GM06990 (cell line): ENCODE data around the gene MALL.

ENCODE experiments used
- DNase-seq: peaks from one replicate; pipeline ENCODE4 v3.0.0-alpha.2; 2011; ENCODE audit not compliant: insufficient read length; ENCODE audit errors: extremely low read depth
- H3K27me3 ChIP-seq: replicated peaks from 2 replicates; pipeline ENCODE4 v1.6.0; 2011; ENCODE audit warnings: low read length; ENCODE audit not compliant: control insufficient read depth, insufficient read depth
- H3K36me3 ChIP-seq: 2 replicates; pipeline ENCODE4 v1.5.1; 2011; ENCODE audit warnings: low read length; ENCODE audit not compliant: control insufficient read depth, insufficient read depth
- H3K4me3 ChIP-seq: replicated peaks from 2 replicates; pipeline ENCODE4 v1.5.1; 2011; ENCODE audit warnings: low read depth, mild to moderate bottlenecking, control low read depth, low read length
- TF ChIP-seq, protein P1 (sequence below): IDR thresholded peaks from 2 replicates; pipeline ENCODE4 v1.5.1; 2011; ENCODE audit warnings: low read length, control low read depth, mild to moderate bottlenecking, inconsistent platforms; ENCODE audit not compliant: insufficient read depth, poor library complexity, severe bottlenecking

The MALL gene

DNA sequence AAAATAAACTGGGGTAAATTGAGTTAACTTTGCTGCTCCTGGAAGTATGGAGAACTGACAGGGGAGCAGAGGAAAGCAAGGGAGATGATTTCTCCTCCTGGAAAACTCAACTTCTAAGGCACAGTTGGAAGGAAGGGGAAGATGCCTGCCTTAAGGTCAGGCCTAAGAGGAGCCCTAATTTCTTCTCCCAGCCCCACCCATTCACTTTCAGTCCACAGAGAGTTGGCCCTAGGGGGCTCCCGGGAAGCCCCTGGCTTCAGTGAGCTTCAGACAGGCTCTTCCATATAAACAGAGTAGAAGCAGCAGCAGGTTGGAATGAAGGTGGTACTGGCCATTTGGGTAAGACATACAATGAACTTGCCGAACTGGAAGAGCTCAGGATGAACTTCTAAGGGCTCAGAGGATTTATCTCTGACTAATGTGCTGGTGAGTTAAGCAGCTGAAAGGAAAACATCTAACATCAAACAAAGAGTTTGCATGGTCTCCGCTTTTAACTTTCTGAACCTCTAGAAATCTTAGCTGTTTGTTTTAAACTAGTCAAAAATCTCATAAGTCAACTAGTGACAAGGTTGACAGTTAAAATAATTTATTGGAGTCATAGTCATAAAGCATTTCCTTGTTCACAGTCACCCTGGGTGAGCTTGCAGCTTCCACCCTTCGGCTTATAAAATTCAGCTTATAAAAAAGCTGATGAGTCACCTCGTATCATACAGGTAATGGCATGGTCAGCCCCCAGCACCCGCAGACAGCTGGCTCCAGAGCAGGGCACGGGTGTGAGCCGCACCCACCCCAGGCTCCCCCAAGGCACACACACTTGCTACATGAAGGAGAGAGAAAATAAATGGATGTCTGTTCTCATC, 9.8 kb downstream of the MALL start:
- H3K36me3 ChIP-seq, result no peaks in the 10 kb centered on the region
- DNase-seq, result no peak
- no peak overlapping the region for H3K4me3 ChIP-seq
- no peaks in the 10 kb centered on the region for H3K27me3 ChIP-seq
- TF ChIP-seq, protein P1, sequence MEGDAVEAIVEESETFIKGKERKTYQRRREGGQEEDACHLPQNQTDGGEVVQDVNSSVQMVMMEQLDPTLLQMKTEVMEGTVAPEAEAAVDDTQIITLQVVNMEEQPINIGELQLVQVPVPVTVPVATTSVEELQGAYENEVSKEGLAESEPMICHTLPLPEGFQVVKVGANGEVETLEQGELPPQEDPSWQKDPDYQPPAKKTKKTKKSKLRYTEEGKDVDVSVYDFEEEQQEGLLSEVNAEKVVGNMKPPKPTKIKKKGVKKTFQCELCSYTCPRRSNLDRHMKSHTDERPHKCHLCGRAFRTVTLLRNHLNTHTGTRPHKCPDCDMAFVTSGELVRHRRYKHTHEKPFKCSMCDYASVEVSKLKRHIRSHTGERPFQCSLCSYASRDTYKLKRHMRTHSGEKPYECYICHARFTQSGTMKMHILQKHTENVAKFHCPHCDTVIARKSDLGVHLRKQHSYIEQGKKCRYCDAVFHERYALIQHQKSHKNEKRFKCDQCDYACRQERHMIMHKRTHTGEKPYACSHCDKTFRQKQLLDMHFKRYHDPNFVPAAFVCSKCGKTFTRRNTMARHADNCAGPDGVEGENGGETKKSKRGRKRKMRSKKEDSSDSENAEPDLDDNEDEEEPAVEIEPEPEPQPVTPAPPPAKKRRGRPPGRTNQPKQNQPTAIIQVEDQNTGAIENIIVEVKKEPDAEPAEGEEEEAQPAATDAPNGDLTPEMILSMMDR, result no peak

- DNase-seq, result no peak
- TF ChIP-seq, protein P1, result no peak
Observed at GRCh38 chr2:110105183-110105582, 10.4 kb downstream of the MALL start.

DNA sequence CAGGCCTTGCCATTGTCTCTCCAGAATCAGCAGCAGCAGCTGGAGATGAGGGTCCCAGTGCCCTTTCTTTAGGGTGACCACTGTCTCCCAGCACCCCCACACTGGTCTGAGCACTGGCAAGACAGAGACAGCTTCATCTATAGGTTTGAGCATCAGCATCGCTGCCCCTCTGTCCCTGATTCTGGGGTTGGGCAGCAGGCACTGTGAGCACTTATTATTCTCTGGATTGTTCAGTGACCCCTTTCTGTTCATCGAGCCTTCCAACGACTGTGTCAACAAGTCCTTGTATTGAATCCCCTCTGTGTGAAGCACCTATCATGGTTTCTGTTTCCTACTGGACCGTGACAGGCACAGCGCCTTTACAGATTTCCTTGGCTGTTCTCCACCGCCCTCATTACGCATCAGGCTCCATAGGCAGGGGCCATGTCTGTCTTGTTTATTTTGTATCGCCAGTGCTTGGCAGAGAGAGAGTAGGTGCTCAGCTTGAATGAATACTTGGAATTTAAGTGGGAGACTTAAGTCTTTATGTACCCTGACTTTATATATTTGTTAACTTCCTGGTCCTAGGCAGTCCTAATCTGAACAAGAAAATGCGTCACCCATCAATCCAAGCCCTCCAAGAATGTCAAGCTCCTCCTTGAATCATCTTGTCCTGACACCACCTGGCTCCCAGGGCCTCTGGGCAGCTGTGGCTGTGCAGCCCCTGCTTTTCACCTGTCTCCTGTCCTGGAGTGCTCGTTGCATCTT, 11.4 kb downstream of the MALL start:
- no peak for DNase-seq
- TF ChIP-seq, protein P1, result no peak
- Histone ChIP-seq H3K4me3 (no peak overlapping the region), H3K27me3 (no peaks in the 10 kb centered on the region), H3K36me3 (no peaks in the 10 kb centered on the region)

More at GRCh38 chr2:110105183-110105582, 10.4 kb downstream of the MALL start:
- no peak overlapping the region for H3K4me3 ChIP-seq
- H3K36me3 ChIP-seq, result no peaks in the 10 kb centered on the region
- H3K27me3 ChIP-seq, result no peaks in the 10 kb centered on the region

GRCh38 chr2:110103061-110103961, 12.3 kb downstream of the MALL start:
- H3K4me3 ChIP-seq, result no peak overlapping the region
- no peak for DNase-seq
- TF ChIP-seq, protein P1, result no peak
- H3K36me3 ChIP-seq, result no peaks in the 10 kb centered on the region
- H3K27me3 ChIP-seq, result no peaks in the 10 kb centered on the region

GRCh38 chr2:110101901-110102803, 13.5 kb downstream of the MALL start:
- H3K36me3 ChIP-seq, result no peaks in the 10 kb centered on the region
- TF ChIP-seq, protein P1, result no peak
- DNase-seq, result no peak
- no peak overlapping the region for H3K4me3 ChIP-seq
- H3K27me3 ChIP-seq, result no peaks in the 10 kb centered on the region
